Sigmoid colon (tissue), 4 donors: ENCODE measurements around the gene KLF14.
"Not testable (repeated sequence)": the region's sequence is repeated elsewhere in the genome, so short reads cannot be mapped to it uniquely, and the experiment has no call there.

ENCODE experiments used
- CTCF ChIP-seq, 4 experiments: fragments of 450-650 bp in 3 of 4; fragments of 200-600 bp in 1 of 4; IDR thresholded peaks; one replicate each; pipeline ENCODE4 v1.5.1; 2016 to 2019; ENCODE audit warnings: antibody characterized with exemption in 4 of 4, mild to moderate bottlenecking in 3 of 4, moderate library complexity in 2 of 4
- EP300 ChIP-seq, 4 donors: sonication (generic); formaldehyde crosslinking; IDR thresholded peaks; one replicate each; pipeline ENCODE4 v1.6.1; 2017; ENCODE audit warnings: antibody characterized with exemption in 4 of 4
- POLR2A ChIP-seq, 2 donors: fragments of 450-650 bp; IDR thresholded peaks; one replicate each; pipeline ENCODE4 v1.6.1; 2016; ENCODE audit warnings: antibody characterized with exemption in 2 of 2, mild to moderate bottlenecking in 2 of 2, moderate library complexity in 2 of 2
- POLR2AphosphoS5 ChIP-seq, 4 donors: sonication (generic); formaldehyde crosslinking; IDR thresholded peaks; one replicate each; pipeline ENCODE4 v1.6.1; 2017; ENCODE audit warnings: antibody characterized with exemption in 4 of 4

DNA sequence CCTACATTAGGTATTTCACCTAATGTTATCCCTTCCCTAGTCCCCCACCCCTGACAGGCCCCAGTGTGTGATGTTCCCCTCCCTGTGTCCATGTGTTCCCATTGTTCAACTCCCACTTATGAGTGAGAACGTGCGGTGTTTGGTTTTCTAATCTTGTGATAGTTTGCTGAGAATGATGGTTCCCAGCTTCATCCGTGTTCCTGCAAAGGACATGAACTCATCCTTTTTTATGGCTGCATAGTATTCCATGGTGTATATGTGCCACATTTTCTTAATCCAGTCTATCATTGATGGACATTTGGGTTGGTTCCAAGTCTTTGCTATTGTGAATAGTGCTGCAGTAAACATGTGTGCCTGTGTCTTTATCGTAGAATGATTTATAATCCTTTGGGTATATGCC lies 30.6 kb upstream of the KLF14 start:
- TF ChIP-seq CTCF, POLR2A, EP300, POLR2AphosphoS5 (IDR thresholded peaks at IDR 0.05): not testable (repeated sequence)
